Measurements from ENCODE around the gene ADRA1B. TPM values are rescaled to one million over a fixed set of nuclear protein-coding genes. Genes with fewer than 3 reads are reported as not detected.

ADRA1B gene
- total RNA-seq, 1 experiment from 2014 or later, result 8.3 TPM

DNA sequence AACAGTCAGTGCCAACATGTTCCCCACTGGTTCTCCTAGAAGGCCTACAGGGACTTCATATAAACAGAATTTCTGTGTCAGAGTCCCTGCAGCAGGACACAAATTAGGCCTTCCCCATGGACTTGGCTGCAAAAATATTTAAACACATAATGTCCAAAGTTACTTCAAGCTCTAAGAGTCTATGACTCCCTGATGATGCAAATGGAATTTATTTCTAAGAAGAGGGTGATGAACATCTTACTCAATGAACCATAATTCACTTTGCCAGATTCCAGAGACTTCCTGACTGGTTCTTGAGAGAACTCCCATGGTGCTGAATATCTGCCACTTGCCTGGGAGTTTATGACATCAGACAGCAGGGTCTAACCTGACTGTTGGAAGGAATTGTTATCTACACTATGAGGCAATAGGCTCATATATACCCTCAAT lies 32.7 kb upstream of the ADRA1B start:
- H3K4me1 ChIP-seq (ENCODE audit: control insufficient read depth, insufficient read depth, low read length), result 0 out of 2 replicates have a peak, but pooled peaks cover 5% of the 10 kb centered on the region
- TF ChIP-seq POLR2AphosphoS5 (IDR thresholded peaks at IDR 0.05; ENCODE audit: low read depth, low read length) (no peak), SIN3A (IDR thresholded peaks at IDR 0.05; ENCODE audit: borderline replicate concordance, insufficient read depth, low read depth, low read length) (no peak), TCF7L2 (IDR thresholded peaks at IDR 0.05; ENCODE audit: low read depth, low read length) (no peak), REST (IDR thresholded peaks at IDR 0.05; ENCODE audit: insufficient read depth in 1 of 2, low read depth in 2 of 2, low read length in 1 of 2) (no peak)
- TF ChIP-seq, protein P1, sequence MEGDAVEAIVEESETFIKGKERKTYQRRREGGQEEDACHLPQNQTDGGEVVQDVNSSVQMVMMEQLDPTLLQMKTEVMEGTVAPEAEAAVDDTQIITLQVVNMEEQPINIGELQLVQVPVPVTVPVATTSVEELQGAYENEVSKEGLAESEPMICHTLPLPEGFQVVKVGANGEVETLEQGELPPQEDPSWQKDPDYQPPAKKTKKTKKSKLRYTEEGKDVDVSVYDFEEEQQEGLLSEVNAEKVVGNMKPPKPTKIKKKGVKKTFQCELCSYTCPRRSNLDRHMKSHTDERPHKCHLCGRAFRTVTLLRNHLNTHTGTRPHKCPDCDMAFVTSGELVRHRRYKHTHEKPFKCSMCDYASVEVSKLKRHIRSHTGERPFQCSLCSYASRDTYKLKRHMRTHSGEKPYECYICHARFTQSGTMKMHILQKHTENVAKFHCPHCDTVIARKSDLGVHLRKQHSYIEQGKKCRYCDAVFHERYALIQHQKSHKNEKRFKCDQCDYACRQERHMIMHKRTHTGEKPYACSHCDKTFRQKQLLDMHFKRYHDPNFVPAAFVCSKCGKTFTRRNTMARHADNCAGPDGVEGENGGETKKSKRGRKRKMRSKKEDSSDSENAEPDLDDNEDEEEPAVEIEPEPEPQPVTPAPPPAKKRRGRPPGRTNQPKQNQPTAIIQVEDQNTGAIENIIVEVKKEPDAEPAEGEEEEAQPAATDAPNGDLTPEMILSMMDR (IDR thresholded peaks at IDR 0.05), result no peak
- no TSS peak for BruUV-seq (replicated peaks)
- ChIA-PET CTCF (no interaction called here), POLR2A (no interaction called here)
- no peak overlapping the region for H3K4me3 ChIP-seq (ENCODE audit: low read depth in 2 of 2, low read length in 2 of 2)
- DNase-seq (ENCODE audit: low read depth, low spot score), result no peak
- in situ Hi-C loops (cut with HindIII; ENCODE audit: low pct_unique_long_range_greater_than_20kb, low sequenced_read_pairs) (no loop called here), intact Hi-C loops (cut with micrococcal nuclease; ENCODE audit: unreplicated experiment) (no loop called here)
- ATAC-seq, result no peak
- H3K27ac ChIP-seq (ENCODE audit: low read length), result no peak overlapping the region
- H3K36me3 ChIP-seq (ENCODE audit: control insufficient read depth, insufficient read depth, low read length), result no peaks in the 10 kb centered on the region
- H3K9me3 ChIP-seq (ENCODE audit: control insufficient read depth, insufficient read depth, low read depth, low read length), result no peaks in the 10 kb centered on the region
- H3K27me3 ChIP-seq (ENCODE audit: control insufficient read depth, insufficient read depth, low read length), result no peaks in the 10 kb centered on the region

DNA sequence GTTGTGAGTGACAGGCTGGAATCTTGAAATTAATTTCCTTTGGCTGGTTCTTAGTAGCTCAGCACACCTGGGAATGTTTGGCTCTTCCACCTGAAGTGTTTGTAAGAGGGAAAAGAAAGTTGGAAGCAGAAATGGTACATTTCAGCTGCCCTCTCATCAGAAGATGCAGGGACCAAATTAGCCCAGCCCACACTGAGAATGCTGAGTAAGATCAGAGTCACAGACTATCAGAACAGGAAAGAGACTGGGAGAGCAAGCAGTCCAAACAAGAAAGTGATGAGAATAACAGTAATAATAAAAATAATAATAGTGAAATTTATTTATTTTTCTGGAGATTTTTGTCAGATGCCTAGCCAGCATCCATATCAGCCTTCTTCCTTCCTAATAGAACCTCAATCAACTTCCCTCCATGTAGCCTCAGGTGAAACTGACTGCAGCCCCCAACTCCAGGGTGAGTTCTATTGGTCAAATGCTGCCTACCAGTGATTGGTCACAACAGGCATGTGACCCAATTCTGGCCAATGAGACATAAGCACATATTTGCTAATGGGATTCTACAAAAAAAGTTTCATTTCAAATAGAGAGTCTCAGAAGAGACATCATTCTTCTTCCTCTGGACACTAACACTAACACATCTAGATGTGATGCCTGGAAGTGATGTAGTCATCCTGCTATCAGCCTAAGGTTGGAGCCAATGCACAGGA lies 31.2 kb upstream of the ADRA1B start:
- H3K27me3 ChIP-seq (ENCODE audit: control insufficient read depth, insufficient read depth, low read length), result no peaks in the 10 kb centered on the region
- no peaks in the 10 kb centered on the region for H3K36me3 ChIP-seq (ENCODE audit: control insufficient read depth, insufficient read depth, low read length)
- in situ Hi-C loops (cut with HindIII; ENCODE audit: low pct_unique_long_range_greater_than_20kb, low sequenced_read_pairs) (no loop called here), intact Hi-C loops (cut with micrococcal nuclease; ENCODE audit: unreplicated experiment) (no loop called here)
- H3K27ac ChIP-seq (ENCODE audit: low read length), result no peak overlapping the region
- DNase-seq (ENCODE audit: low read depth, low spot score) (no peak), ATAC-seq (no peak)
- no peak overlapping the region for H3K4me3 ChIP-seq (ENCODE audit: low read depth in 2 of 2, low read length in 2 of 2)
- no peaks in the 10 kb centered on the region for H3K4me1 ChIP-seq (ENCODE audit: control insufficient read depth, insufficient read depth, low read length)
- no peaks in the 10 kb centered on the region for H3K9me3 ChIP-seq (ENCODE audit: control insufficient read depth, insufficient read depth, low read depth, low read length)
- no TSS peak for BruUV-seq (replicated peaks)
- ChIA-PET POLR2A (no interaction called here), CTCF (interaction anchor here (0.6 kb wide), 1 partner anchor 40 kb away, joined by 7 read pairs; no protein-coding TSS in a partner anchor)
- TF ChIP-seq REST (IDR thresholded peaks at IDR 0.05; ENCODE audit: insufficient read depth in 1 of 2, low read depth in 2 of 2, low read length in 1 of 2), result no peak
- no peak for TF ChIP-seq TCF7L2 (IDR thresholded peaks at IDR 0.05; ENCODE audit: low read depth, low read length)
- TF ChIP-seq, protein P1 (IDR thresholded peaks at IDR 0.05), result no peak
- TF ChIP-seq SIN3A (IDR thresholded peaks at IDR 0.05; ENCODE audit: borderline replicate concordance, insufficient read depth, low read depth, low read length), result no peak
- TF ChIP-seq POLR2AphosphoS5 (IDR thresholded peaks at IDR 0.05; ENCODE audit: low read depth, low read length), result no peak

All from Panc1 (cell line).